H1 (cell line): Measurements from ENCODE around the gene GPRIN1. TPM values are rescaled to one million over a fixed set of nuclear protein-coding genes. Genes with fewer than 3 reads are reported as not detected.

Experiments
- CTCF ChIA-PET: fragments of 300-600 bp; sonication (Branson Sonifier 250); formaldehyde crosslinking; loops from one replicate; lab custom pipeline; 2021; ENCODE audit not compliant: partially characterized antibody; lab: Charles Lee
- POLR2A ChIA-PET: fragments of 300-600 bp; sonication (Branson Sonifier 250); formaldehyde crosslinking; loops from one replicate; lab custom pipeline; 2021; ENCODE audit warnings: inconsistent platforms; ENCODE audit not compliant: partially characterized antibody; lab: Charles Lee
- DNase-seq, 2 experiments: peaks; one replicate each; pipeline versions ENCODE4 v3.0.0 to v3.0.0-alpha.2; 2010 to 2022; ENCODE audit warnings: low spot score in 2 of 2, low read depth in 1 of 2, mixed read lengths in 1 of 2
- FAIRE-seq: peaks from 2 replicates; lab custom pipeline; 2011; peaks lifted over from hg19 to GRCh38; lab: Jason Lieb, UNC
- H2AFZ ChIP-seq: 2 replicates; pipeline ENCODE4 v1.8.1; 2012; ENCODE audit warnings: low read length, inconsistent platforms
- H2AK5ac ChIP-seq: 2 replicates; pipeline ENCODE4 v1.6.1; 2013; ENCODE audit warnings: low read depth, low read length
- H2BK120ac ChIP-seq: replicated peaks from 2 replicates; pipeline ENCODE3; 2013; ENCODE audit warnings: low read depth, low read length, inconsistent platforms
- H2BK12ac ChIP-seq: 2 replicates; pipeline ENCODE4 v1.6.1; 2013; ENCODE audit warnings: low read depth, low read length
- H2BK15ac ChIP-seq: 2 replicates; pipeline ENCODE4 v1.6.1; 2013; ENCODE audit warnings: low read length
- H2BK20ac ChIP-seq: 2 replicates; pipeline ENCODE4 v1.6.1; 2013; ENCODE audit warnings: low read length
- H2BK5ac ChIP-seq: 2 replicates; pipeline ENCODE4 v1.6.1; 2013; ENCODE audit warnings: low read depth, low read length
- H3K14ac ChIP-seq: 2 replicates; pipeline ENCODE4 v1.6.1; 2013; ENCODE audit warnings: inconsistent platforms; ENCODE audit not compliant: insufficient read length
- H3K18ac ChIP-seq: 2 replicates; pipeline ENCODE4 v1.6.1; 2013; ENCODE audit warnings: low read length; ENCODE audit errors: extremely low read depth
- H3K23ac ChIP-seq: 2 replicates; pipeline ENCODE4 v1.6.1; 2013; ENCODE audit warnings: inconsistent platforms; ENCODE audit not compliant: insufficient read length
- H3K23me2 ChIP-seq: 2 replicates; pipeline ENCODE4 v1.6.1; 2013; ENCODE audit warnings: low read depth, low read length
- H3K27ac ChIP-seq: 2 replicates; pipeline ENCODE4 v1.6.1; 2011; ENCODE audit warnings: low read depth, low read length, inconsistent platforms
- H3K27me3 ChIP-seq, 4 experiments: replicated peaks in 1 of 4; 1 replicate in 1 of 4; 2 replicates in 3 of 4; pipeline versions ENCODE4 v1.6.1 to v1.8.1; 2011 to 2013; ENCODE audit warnings: low read length in 3 of 4, mild to moderate bottlenecking in 3 of 4, inconsistent platforms in 2 of 4, mixed read lengths in 2 of 4, moderate library complexity in 1 of 4; ENCODE audit not compliant: control insufficient read depth in 3 of 4, insufficient read depth in 3 of 4; ENCODE audit errors: extremely low read depth in 1 of 4
- H3K36me3 ChIP-seq, 4 experiments: 2 replicates each; pipeline versions ENCODE4 v1.6.1 to v1.8.1; 2011 to 2013; ENCODE audit warnings: mild to moderate bottlenecking in 4 of 4, low read length in 3 of 4, moderate library complexity in 2 of 4, control low read depth in 1 of 4, inconsistent platforms in 1 of 4; ENCODE audit not compliant: insufficient read depth in 4 of 4, control insufficient read depth in 2 of 4
- H3K4ac ChIP-seq: replicated peaks from 2 replicates; pipeline ENCODE3; 2013; ENCODE audit warnings: low read length, low read depth, mixed read lengths, inconsistent platforms; ENCODE audit not compliant: insufficient read length
- H3K4me1 ChIP-seq, 4 experiments: replicated peaks in 1 of 4; 1 replicate in 1 of 4; 2 replicates in 3 of 4; pipeline versions ENCODE4 v1.6.1 to v1.8.1; 2011 to 2013; ENCODE audit warnings: low read length in 3 of 4, inconsistent platforms in 2 of 4, mixed read lengths in 1 of 4; ENCODE audit not compliant: insufficient read depth in 4 of 4, control insufficient read depth in 3 of 4
- H3K4me2 ChIP-seq, 2 experiments: 2 replicates each; pipeline versions ENCODE4 v1.6.1 to v1.8.1; 2011 to 2013; ENCODE audit warnings: low read depth in 2 of 2, low read length in 2 of 2, control low read depth in 1 of 2, inconsistent platforms in 1 of 2, mild to moderate bottlenecking in 1 of 2; ENCODE audit not compliant: insufficient read depth in 1 of 2
- H3K4me3 ChIP-seq, 4 experiments: fragments of 200-600, 300-600 bp in 1 of 4; sonication (generic), shearing (Covaris generic), sonication (Bioruptor Twin) in 1 of 4; 2 replicates each; pipeline versions ENCODE4 v1.5.1 to v1.8.1; 2011 to 2016; ENCODE audit warnings: low read length in 4 of 4, low read depth in 3 of 4, control low read depth in 2 of 4, inconsistent platforms in 2 of 4, mild to moderate bottlenecking in 2 of 4, mixed read lengths in 1 of 4, moderate library complexity in 1 of 4; ENCODE audit not compliant: insufficient read depth in 2 of 4; ENCODE audit errors: extremely low read depth in 1 of 4
- H3K56ac ChIP-seq: replicated peaks from 2 replicates; pipeline ENCODE3; 2013; ENCODE audit warnings: low read depth, mild to moderate bottlenecking, mixed read lengths, low read length, inconsistent platforms; ENCODE audit not compliant: insufficient read length
- H3K79me1 ChIP-seq: 2 replicates; pipeline ENCODE4 v1.6.1; 2013; ENCODE audit warnings: low read depth, low read length, control low read depth
- H3K79me2 ChIP-seq, 2 experiments: 2 replicates each; pipeline versions ENCODE4 v1.6.1 to v1.8.1; 2012 to 2013; ENCODE audit warnings: low read length in 2 of 2, mild to moderate bottlenecking in 2 of 2, inconsistent platforms in 1 of 2; ENCODE audit not compliant: insufficient read depth in 2 of 2, control insufficient read depth in 1 of 2
- H3K9ac ChIP-seq, 4 experiments: replicated peaks in 1 of 4; 1 replicate in 1 of 4; 2 replicates in 3 of 4; pipeline versions ENCODE4 v1.6.1 to v1.8.1; 2011 to 2013; ENCODE audit warnings: low read depth in 3 of 4, low read length in 3 of 4, control low read depth in 2 of 4, mild to moderate bottlenecking in 2 of 4, moderate library complexity in 2 of 4, inconsistent platforms in 1 of 4; ENCODE audit errors: extremely low read depth in 1 of 4
- H3K9me3 ChIP-seq, 2 experiments: 2 replicates each; pipeline versions ENCODE4 v1.6.1 to v1.8.1; 2012 to 2013; ENCODE audit warnings: mild to moderate bottlenecking in 2 of 2, moderate library complexity in 2 of 2, control low read depth in 1 of 2, inconsistent platforms in 1 of 2, low read depth in 1 of 2, low read length in 1 of 2, mixed read lengths in 1 of 2; ENCODE audit not compliant: insufficient read depth in 2 of 2
- H4K20me1 ChIP-seq, 2 experiments: replicated peaks in 1 of 2; 2 replicates each; pipeline versions ENCODE3 to v1.8.1; 2011 to 2013; ENCODE audit warnings: inconsistent platforms in 2 of 2, low read length in 2 of 2, mild to moderate bottlenecking in 1 of 2; ENCODE audit not compliant: insufficient read depth in 2 of 2, control insufficient read depth in 1 of 2
- H4K5ac ChIP-seq: 2 replicates; pipeline ENCODE4 v1.6.1; 2013; ENCODE audit warnings: low read length, low read depth, mixed read lengths, inconsistent platforms; ENCODE audit not compliant: insufficient read length
- H4K8ac ChIP-seq: 2 replicates; pipeline ENCODE4 v1.8.0; 2013; ENCODE audit warnings: mild to moderate bottlenecking, moderate library complexity, low read length, inconsistent platforms; ENCODE audit not compliant: insufficient read depth; ENCODE audit errors: extremely low read depth
- H4K91ac ChIP-seq: replicated peaks from 2 replicates; pipeline ENCODE3; 2013; ENCODE audit warnings: low read length, mixed read lengths, inconsistent platforms; ENCODE audit not compliant: insufficient read length
- FOSL1 ChIP-seq: IDR thresholded peaks from 2 replicates; pipeline ENCODE4 v1.6.1; 2011; ENCODE audit warnings: mild to moderate bottlenecking, low read depth, low read length, moderate library complexity; ENCODE audit not compliant: insufficient read depth
- HDAC2 ChIP-seq, 2 experiments: fragments of 300-600 bp in 1 of 2; sonication (generic) in 1 of 2; IDR thresholded peaks; 2 replicates each; pipeline ENCODE4 v1.6.1; 2011 to 2012; ENCODE audit warnings: low read depth in 2 of 2, low read length in 2 of 2, mild to moderate bottlenecking in 2 of 2, moderate library complexity in 2 of 2, borderline replicate concordance in 1 of 2, inconsistent platforms in 1 of 2
- HDAC6 ChIP-seq: IDR thresholded peaks from one replicate; pipeline ENCODE4 v1.7.1; 2012; ENCODE audit warnings: low read depth, mild to moderate bottlenecking, inconsistent platforms, low read length, moderate library complexity
- KDM4A ChIP-seq: IDR thresholded peaks from one replicate; pipeline ENCODE4 v1.7.1; 2012; ENCODE audit warnings: low read depth, mild to moderate bottlenecking, moderate library complexity, low read length, inconsistent platforms; ENCODE audit not compliant: severe bottlenecking
- KDM5A ChIP-seq: fragments of 200-600 bp; IDR thresholded peaks from 2 replicates; pipeline ENCODE4 v1.7.1; 2012; ENCODE audit warnings: mild to moderate bottlenecking, low read length, inconsistent platforms, mixed read lengths
- NANOG ChIP-seq: IDR thresholded peaks from 2 replicates; pipeline ENCODE4 v1.6.1; 2011; ENCODE audit warnings: low read length, low read depth, mild to moderate bottlenecking, inconsistent platforms; ENCODE audit not compliant: insufficient read depth, poor library complexity, severe bottlenecking
- POLR2A ChIP-seq, 2 experiments: IDR thresholded peaks; 1 replicate in 1 of 2; 2 replicates in 1 of 2; pipeline ENCODE4 v1.6.1; 2011; ENCODE audit warnings: low read depth in 2 of 2, low read length in 2 of 2, mild to moderate bottlenecking in 2 of 2; ENCODE audit errors: control extremely low read depth in 1 of 2
- SP2 ChIP-seq: IDR thresholded peaks from 2 replicates; pipeline ENCODE4 v1.6.1; 2012; ENCODE audit warnings: mild to moderate bottlenecking, low read length, inconsistent platforms
- SP4 ChIP-seq: IDR thresholded peaks from 2 replicates; pipeline ENCODE4 v1.6.1; 2012; ENCODE audit warnings: low read length, inconsistent platforms
- WGBS, 2 experiments: shearing (Covaris generic) in 1 of 2; methylation state at CpG; one replicate each; pipeline versions ENCODE4 v1.1.6 to v1.1.7; 2013 to 2015; ENCODE audit warnings: low lambda C conversion rate in 2 of 2, mixed read lengths in 2 of 2, inconsistent platforms in 1 of 2, low coverage in 1 of 2, missing lambda C conversion rate in 1 of 2; ENCODE audit not compliant: insufficient replicate concordance in 2 of 2, insufficient coverage in 1 of 2, insufficient read length in 1 of 2; ENCODE audit errors: extremely low coverage in 1 of 2, missing lambda C conversion rate in 1 of 2; 5-methylcytosine and 5-hydroxymethylcytosine counted together
- polyA plus RNA-seq, 7 experiments: library from polyadenylated mRNA; depleted of rRNA in 3 of 7; stranded (reverse) in 5 of 7; unstranded in 2 of 7; fragments of >200 nt in 5 of 7; fragments of 200-250 nt in 2 of 7; gene quantifications; 1 replicate in 5 of 7; 2 replicates in 1 of 7; 4 replicates in 1 of 7; pipeline versions ENCODE4 v1.2.1 to v1.2.3, GENCODE V29; 2011 to 2013; ENCODE audit warnings: missing spikeins in 2 of 7, mixed read lengths in 2 of 7
- total RNA-seq: library from RNA; stranded (reverse); fragmentation: NEBNext Ultra II Directional; extraction: Animal tissue kit (Norgen Biotek cat#: 25700); gene quantifications from 2 replicates; pipeline ENCODE4 v1.2.1, GENCODE V29; 2021
- TF ChIP-seq, protein P1 (sequence below): IDR thresholded peaks from 2 replicates; pipeline ENCODE4 v1.6.1; 2012; ENCODE audit warnings: inconsistent platforms
- TF ChIP-seq, protein P2 (sequence below), 3 experiments: IDR thresholded peaks; 1 replicate in 2 of 3; 2 replicates in 1 of 3; pipeline versions ENCODE4 v1.5.1 to v1.6.1; 2011; ENCODE audit warnings: low read length in 3 of 3, mild to moderate bottlenecking in 3 of 3, inconsistent platforms in 2 of 3, low read depth in 1 of 3, moderate library complexity in 1 of 3; ENCODE audit not compliant: insufficient read depth in 1 of 3; ENCODE audit errors: control extremely low read depth in 1 of 3

Gene GPRIN1
- total and polyA plus RNA-seq, 2 of the 8 experiments (the other 6 are each of a cell fraction or from before 2014, with no cell fraction given), result 3.3 to 12.0 TPM

DNA sequence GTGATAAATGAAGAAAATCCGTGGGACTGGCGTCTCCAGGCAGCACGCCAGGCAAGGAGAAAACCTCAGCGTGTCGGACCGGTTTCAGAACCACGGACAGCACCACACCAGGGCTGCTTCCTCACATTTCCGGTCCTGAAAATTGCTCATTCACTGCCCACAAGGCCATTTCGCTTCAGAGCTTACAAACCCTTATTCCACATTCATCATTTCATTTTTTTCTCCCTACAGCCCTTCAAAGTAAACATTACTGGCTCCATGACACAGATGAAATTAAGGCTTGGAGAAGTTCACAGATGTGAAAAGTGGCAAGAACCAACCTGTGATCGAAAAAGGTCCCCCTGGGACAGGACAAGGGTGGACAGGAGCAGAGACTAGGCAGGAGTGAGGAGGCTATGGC, 1.5 kb upstream of the GPRIN1 start:
- Histone ChIP-seq H3K4me2 (no peak overlapping the region; a peak in 1 of 4 replicates), H2AFZ (no peak overlapping the region), H4K5ac (no peak overlapping the region), H2AK5ac (no peak overlapping the region), H3K23ac (no peak overlapping the region), H3K23me2 (peaks cover 8% of the 10 kb centered on the region), H2BK12ac (no peak overlapping the region), H2BK5ac (no peak overlapping the region), H3K18ac (no peak overlapping the region), H3K9ac (no peak overlapping the region), H2BK120ac (no peak overlapping the region), H3K4me3 (no peak overlapping the region), H3K36me3 (no peaks in the 10 kb centered on the region), H3K56ac (no peak overlapping the region), H3K79me1 (no peaks in the 10 kb centered on the region), H2BK15ac (no peak overlapping the region), H3K79me2 (no peaks in the 10 kb centered on the region), H4K20me1 (peaks cover 5 to 9% of the 10 kb centered on the region in 2 experiments), H3K14ac (no peak overlapping the region), H3K27ac (no peak overlapping the region), H3K4me1 (peaks cover 0 to 8% (median 5%) of the 10 kb centered on the region in 4 experiments; a peak in 5 of 7 replicates), H4K8ac (no peak overlapping the region), H3K27me3 (peaks cover 0 to 20% (median 10%) of the 10 kb centered on the region in 4 experiments; a peak in 5 of 7 replicates), H4K91ac (no peak overlapping the region), H3K4ac (no peak overlapping the region), H3K9me3 (no peaks in the 10 kb centered on the region), H2BK20ac (no peak overlapping the region)
- WGBS, 2 experiments, result 31% methylated on average over 10 of the region's 10 CpGs; no CpG with 5 or more reads in 1 of the 2 experiments
- FAIRE-seq, result peak; percentile 52
- CTCF ChIA-PET, result interaction anchor here (1.9 to 2.3 kb wide), 2 partner anchors 15 to 33 kb away, joined by 5 to 7 read pairs; no protein-coding TSS in a partner anchor
- POLR2A ChIA-PET, result interaction anchor here (0.9 to 2.7 kb wide), 4 partner anchors 11 to 76 kb away, joined by 3 to 7 read pairs (median 3); partner anchors contain the start of genes EIF4E1B and SNCB
- DNase-seq, result peak in 1 of 2 experiments; percentile 86
- TF ChIP-seq SP2, result no peak
- TF ChIP-seq HDAC2 (IDR thresholded peaks at IDR 0.05; ENCODE audit: borderline replicate concordance in 1 of 2, low read depth in 2 of 2, low read length in 2 of 2), result 0 out of 4 replicates have a peak, but pooled peaks of 1 of the 2 experiments have one; percentile 45
- no peak for TF ChIP-seq HDAC6
- TF ChIP-seq POLR2A (IDR thresholded peaks at IDR 0.05; ENCODE audit: control extremely low read depth in 1 of 2, low read depth in 2 of 2, low read length in 2 of 2), result no peak
- TF ChIP-seq, protein P1, sequence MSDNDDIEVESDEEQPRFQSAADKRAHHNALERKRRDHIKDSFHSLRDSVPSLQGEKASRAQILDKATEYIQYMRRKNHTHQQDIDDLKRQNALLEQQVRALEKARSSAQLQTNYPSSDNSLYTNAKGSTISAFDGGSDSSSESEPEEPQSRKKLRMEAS, result peak; percentile 57
- no peak for TF ChIP-seq FOSL1
- TF ChIP-seq KDM4A, result no peak
- no peak for TF ChIP-seq KDM5A
- no peak for TF ChIP-seq NANOG
- TF ChIP-seq, protein P2, sequence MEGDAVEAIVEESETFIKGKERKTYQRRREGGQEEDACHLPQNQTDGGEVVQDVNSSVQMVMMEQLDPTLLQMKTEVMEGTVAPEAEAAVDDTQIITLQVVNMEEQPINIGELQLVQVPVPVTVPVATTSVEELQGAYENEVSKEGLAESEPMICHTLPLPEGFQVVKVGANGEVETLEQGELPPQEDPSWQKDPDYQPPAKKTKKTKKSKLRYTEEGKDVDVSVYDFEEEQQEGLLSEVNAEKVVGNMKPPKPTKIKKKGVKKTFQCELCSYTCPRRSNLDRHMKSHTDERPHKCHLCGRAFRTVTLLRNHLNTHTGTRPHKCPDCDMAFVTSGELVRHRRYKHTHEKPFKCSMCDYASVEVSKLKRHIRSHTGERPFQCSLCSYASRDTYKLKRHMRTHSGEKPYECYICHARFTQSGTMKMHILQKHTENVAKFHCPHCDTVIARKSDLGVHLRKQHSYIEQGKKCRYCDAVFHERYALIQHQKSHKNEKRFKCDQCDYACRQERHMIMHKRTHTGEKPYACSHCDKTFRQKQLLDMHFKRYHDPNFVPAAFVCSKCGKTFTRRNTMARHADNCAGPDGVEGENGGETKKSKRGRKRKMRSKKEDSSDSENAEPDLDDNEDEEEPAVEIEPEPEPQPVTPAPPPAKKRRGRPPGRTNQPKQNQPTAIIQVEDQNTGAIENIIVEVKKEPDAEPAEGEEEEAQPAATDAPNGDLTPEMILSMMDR (IDR thresholded peaks at IDR 0.05; ENCODE audit: control extremely low read depth in 1 of 3, insufficient read depth in 1 of 3, low read depth in 1 of 3, low read length in 3 of 3), result no peak
- no peak for TF ChIP-seq SP4
